ENCODE measurements around the gene COL16A1. TPM values are rescaled to one million over a fixed set of nuclear protein-coding genes. Genes with fewer than 3 reads are reported as not detected.

Gene COL16A1
- total and polyA plus RNA-seq, 2 of the 4 experiments (the other 2 are of a cell fraction) = 34.2 to 62.8 TPM

- H3K79me1 ChIP-seq (ENCODE audit: low read depth in 1 of 2, low read length in 2 of 2) = 0 out of 4 replicates have a peak, but pooled peaks cover 0 to 6% of the 10 kb centered on the region in 2 experiments
- H4K91ac ChIP-seq (ENCODE audit: insufficient read depth, low read depth, low read length) = no peak overlapping the region
Observed at GRCh38 chr1:31715873-31716220, 12.0 kb upstream of the COL16A1 start.

More at GRCh38 chr1:31715873-31716220, 12.0 kb upstream of the COL16A1 start:
- Histone ChIP-seq H4K8ac (ENCODE audit: low read depth in 2 of 2, low read length in 2 of 2) (peak overlapping the region in 1 of 2 experiments; percentile 28; a peak in 1 of 4 replicates), H2AK5ac (ENCODE audit: low read depth, low read length) (peak overlapping the region; percentile 58), H3K27me3 (ENCODE audit: control insufficient read depth, insufficient read depth, low read length) (peaks cover 5% of the 10 kb centered on the region; the same call in 1 of the 2 replicates), H3K18ac (ENCODE audit: low read depth, low read length) (no peak overlapping the region), H3K9ac (ENCODE audit: low read depth, low read length) (no peak overlapping the region), H3K4me1 (ENCODE audit: control insufficient read depth, insufficient read depth, low read length) (peaks cover 32% of the 10 kb centered on the region), H2AFZ (replicated peaks; ENCODE audit: low read length, poor library complexity) (peak overlapping the region; percentile 99), H4K5ac (ENCODE audit: low read depth, low read length) (no peak overlapping the region), H2BK5ac (ENCODE audit: low read depth, low read length, poor library complexity, severe bottlenecking) (no peak overlapping the region), H2BK15ac (ENCODE audit: low read depth, low read length) (no peak overlapping the region), H4K20me1 (ENCODE audit: insufficient read depth, low read length) (no peaks in the 10 kb centered on the region), H3K9me1 (ENCODE audit: insufficient read depth, low read length) (peaks cover 19% of the 10 kb centered on the region), H3K36me3 (ENCODE audit: control insufficient read depth, insufficient read depth, low read length) (no peaks in the 10 kb centered on the region), H2AK9ac (replicated peaks; ENCODE audit: low read depth, low read length, poor library complexity) (peak overlapping the region; percentile 50), H2BK20ac (ENCODE audit: low read depth, low read length) (0 out of 2 replicates have a peak overlapping the region, but pooled peaks have one; percentile 1), H3K14ac (replicated peaks; ENCODE audit: low read depth, low read length) (no peak overlapping the region), H3K56ac (ENCODE audit: extremely low read depth, insufficient read depth, low read length) (no peak overlapping the region; the same call in 1 of the 2 replicates), H3K9me3 (ENCODE audit: control insufficient read depth, insufficient read depth, low read length) (no peaks in the 10 kb centered on the region), H3K4ac (ENCODE audit: low read depth, low read length) (no peak overlapping the region), H3K23ac (ENCODE audit: low read depth, low read length) (no peak overlapping the region), H3K27ac (ENCODE audit: insufficient read depth, low read length) (no peak overlapping the region), H2BK120ac (ENCODE audit: low read depth, low read length) (no peak overlapping the region), H3K4me3 (ENCODE audit: insufficient read depth, low read depth, low read length) (no peak overlapping the region), H3K4me2 (ENCODE audit: low read depth, low read length) (peak overlapping the region; percentile 19; the same call in 1 of the 2 replicates)
- 17% methylated on average over 1 of the region's 7 CpGs; no CpG with 5 or more reads in 1 of the 2 experiments for WGBS, 2 experiments (ENCODE audit: extremely low coverage in 2 of 2, insufficient read length in 1 of 2)
- TF ChIP-seq POLR2A (IDR thresholded peaks at IDR 0.05; ENCODE audit: low read depth, low read length) (no peak), BHLHE40 (IDR thresholded peaks at IDR 0.05; ENCODE audit: low read depth, low read length) (no peak), SMC3 (IDR thresholded peaks at IDR 0.05; ENCODE audit: low read depth, low read length) (no peak), RAD21 (IDR thresholded peaks at IDR 0.05; ENCODE audit: low read length) (no peak), USF2 (IDR thresholded peaks at IDR 0.05; ENCODE audit: low read depth, low read length) (no peak), MAZ (IDR thresholded peaks at IDR 0.05; ENCODE audit: borderline replicate concordance, low read depth, low read length) (no peak), RFX5 (IDR thresholded peaks at IDR 0.05; ENCODE audit: low read depth, low read length) (no peak), FOS (IDR thresholded peaks at IDR 0.05; ENCODE audit: low read depth, low read length) (no peak), ELK1 (IDR thresholded peaks at IDR 0.05; ENCODE audit: borderline replicate concordance, low read depth, low read length) (no peak), MXI1 (IDR thresholded peaks at IDR 0.05; ENCODE audit: borderline replicate concordance, low read depth, low read length) (no peak), RCOR1 (IDR thresholded peaks at IDR 0.05; ENCODE audit: insufficient replicate concordance, low read length) (no peak), MAFK (IDR thresholded peaks at IDR 0.05; ENCODE audit: low read depth, low read length) (no peak), CHD1 (IDR thresholded peaks at IDR 0.05; ENCODE audit: low read depth, low read length) (no peak), CEBPB (IDR thresholded peaks at IDR 0.05; ENCODE audit: low read depth, low read length) (no peak), CTCF (conservative IDR thresholded peaks at IDR 0.05; ENCODE audit: low read depth, low read length) (no peak)
- no TSS peak for BruUV-seq (replicated peaks)
- intact Hi-C loops (cut with micrococcal nuclease) = loop anchor here (2.0 kb wide), 1 partner anchor 51 kb away; no protein-coding TSS in a partner anchor
- dilution Hi-C loops (cut with HindIII; ENCODE audit: low sequenced_read_pairs, unreplicated experiment) = no loop called here
- CTCF ChIA-PET = interaction anchor here (0.6 to 3.3 kb wide), 9 partner anchors 10 to 320 kb away, joined by 4 to 28 read pairs (median 5); partner anchors contain the start of gene COL16A1
- DNase-seq = no peak
- no peak for ATAC-seq (ENCODE audit: low read depth)
- POLR2A ChIA-PET (ENCODE audit: unreplicated experiment) = interaction anchor here (1.2 kb wide), 1 partner anchor 15 kb away, joined by 4 read pairs; no protein-coding TSS in a partner anchor
- in situ Hi-C loops (cut with MboI; ENCODE audit: low sequenced_read_pairs) = no loop called here

All from IMR-90 (cell line).